ENCODE measurements around the gene FAM118A. TPM values are rescaled to one million over a fixed set of nuclear protein-coding genes. Genes with fewer than 3 reads are reported as not detected.

FAM118A gene
- total RNA-seq, result 21.4 and 23.4 TPM in 2 replicates

DNA sequence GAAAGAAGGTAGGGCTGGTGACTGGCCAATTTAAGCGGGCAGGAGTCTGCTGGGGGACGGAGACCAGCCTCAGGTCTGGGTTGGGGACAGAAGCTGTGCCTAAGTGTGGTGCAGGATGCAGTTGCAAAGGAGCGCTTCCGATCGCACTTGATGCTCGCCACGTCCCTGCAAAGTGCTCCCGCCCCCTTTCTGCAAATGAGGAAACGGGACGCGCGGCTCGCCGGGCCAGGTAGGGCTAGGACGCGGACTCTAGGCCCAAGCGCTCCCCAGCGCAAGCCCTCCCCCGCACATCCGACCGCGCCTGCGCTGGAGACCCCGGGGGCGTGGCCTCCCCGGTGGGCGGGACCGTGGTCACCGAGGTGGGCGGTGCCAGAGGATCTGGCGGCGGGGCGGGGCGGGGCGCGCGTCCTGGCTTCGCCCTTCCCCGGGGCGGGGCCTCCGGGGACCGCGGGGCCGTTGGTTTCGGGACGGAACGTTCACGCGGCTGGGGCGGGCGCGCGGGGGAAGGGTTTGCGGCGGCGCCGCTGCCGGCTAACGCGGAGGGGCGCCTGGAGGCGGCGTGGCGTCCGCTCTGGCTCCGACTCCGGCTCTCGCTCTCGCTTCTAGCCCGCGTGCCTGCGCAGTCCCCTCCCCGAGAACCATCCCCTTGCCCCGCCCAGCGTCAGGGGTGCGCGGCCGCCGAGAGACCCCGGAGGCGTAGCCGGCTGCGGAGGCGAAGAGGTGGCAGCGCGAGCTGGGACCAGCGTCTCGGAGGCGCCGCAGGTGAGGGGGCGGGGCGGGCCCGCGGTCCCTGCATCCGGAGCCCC is at the start of gene FAM118A:
Gene FAM118A (plus strand): TSS at position 513 of the 806 bp plus-strand sequence. CDS start 12,446 bp downstream, outside the sequence.

DNA sequence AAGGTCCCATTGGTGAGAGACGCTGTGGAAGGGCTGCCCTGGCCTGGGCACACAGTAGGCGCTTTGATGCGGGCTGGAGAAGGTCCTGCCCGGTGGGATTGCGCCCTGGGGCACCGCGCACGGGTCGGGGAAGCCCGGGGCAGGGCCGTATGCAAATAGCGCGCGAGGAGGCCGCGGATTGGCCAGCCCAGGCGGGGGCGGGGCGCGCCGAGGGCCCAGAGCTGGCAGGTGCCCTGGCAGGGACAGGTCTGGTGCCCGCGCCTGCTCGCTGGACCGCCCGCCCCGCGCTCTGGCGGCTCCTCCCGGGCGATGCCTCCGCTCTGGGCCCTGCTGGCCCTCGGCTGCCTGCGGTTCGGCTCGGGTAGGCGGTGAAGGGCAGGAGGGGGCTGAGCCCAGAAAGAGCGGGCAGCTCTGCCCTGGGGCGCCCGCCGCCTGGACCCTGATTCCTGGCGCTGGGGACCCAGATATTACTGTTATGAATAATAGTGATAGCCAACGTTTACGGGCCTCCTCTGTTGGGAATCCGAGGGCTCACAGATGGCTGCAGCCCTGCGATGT is 24.9 kb upstream of the FAM118A start, which contains the start of gene UPK3A:
Gene UPK3A (plus strand): TSS at position 245 of the 558 bp plus-strand sequence. CDS start 65 bp downstream, at position 310.

Other genes starting within 250 kb of the FAM118A start
- 45.8 and 62.5 TPM in 2 replicates for gene NUP50, start 146.0 kb upstream of the FAM118A start, total RNA-seq
- gene KIAA0930, start 69.0 kb upstream of the FAM118A start, total RNA-seq, result 33.8 and 43.2 TPM in 2 replicates
- gene UPK3A, start 25.0 kb upstream of the FAM118A start, total RNA-seq, result not detected in 2 replicates
- gene SMC1B, start 103.7 kb downstream of the FAM118A start, total RNA-seq, result 0.15 TPM in 1 of 2 replicates, not detected in the other
- gene RIBC2, start 103.8 kb downstream of the FAM118A start, total RNA-seq, result 0.32 and 1.4 TPM in 2 replicates
- 2.3 and 14.3 TPM in 2 replicates for gene FBLN1, start 192.9 kb downstream of the FAM118A start, total RNA-seq

All from epithelial cell of umbilical artery (primary cell).